Measurements from ENCODE around the gene GRID2. TPM values are rescaled to one million over a fixed set of nuclear protein-coding genes. Genes with fewer than 3 reads are reported as not detected.

The GRID2 gene
- polyA plus RNA-seq, 1 of the 3 experiments (the other 2 are of a cell fraction): not detected

- CTCF ChIA-PET: no interaction called here
- WGBS (ENCODE audit: low lambda C conversion rate): 67% methylated on average over 1 of the region's 1 CpG
- POLR2A ChIA-PET: no interaction called here
These were observed 1110.3 kb downstream of the GRID2 start for GRCh38 chr4:93414041-93414550.

More at GRCh38 chr4:93414041-93414550, 1110.3 kb downstream of the GRID2 start:
- H2AFZ ChIP-seq (ENCODE audit: low read depth): no peak overlapping the region
- no peak for DNase-seq
- H3K9me2 ChIP-seq: no peaks in the 10 kb centered on the region
- H3K4me2 ChIP-seq: no peak overlapping the region
- no peaks in the 10 kb centered on the region for H3K9me3 ChIP-seq
- TF ChIP-seq MAX (IDR thresholded peaks at IDR 0.05; ENCODE audit: low read depth): no peak
- no peak for TF ChIP-seq CHD2 (IDR thresholded peaks at IDR 0.05; ENCODE audit: low read length, partially characterized antibody)
- no peak for TF ChIP-seq CTCF (IDR thresholded peaks at IDR 0.05)
- no peak for TF ChIP-seq REST (IDR thresholded peaks at IDR 0.05; ENCODE audit: low read depth, low read length)
- TF ChIP-seq RFX5 (IDR thresholded peaks at IDR 0.05; ENCODE audit: low read length): no peak
- TF ChIP-seq SIN3A (IDR thresholded peaks at IDR 0.05; ENCODE audit: borderline replicate concordance, low read depth, low read length): no peak
- no peak for TF ChIP-seq USF1 (IDR thresholded peaks at IDR 0.05; ENCODE audit: borderline replicate concordance, low read depth)
- no peak for TF ChIP-seq SMC3 (IDR thresholded peaks at IDR 0.05; ENCODE audit: low read depth, low read length)
- no peak for TF ChIP-seq RAD21 (IDR thresholded peaks at IDR 0.05; ENCODE audit: low read length)
- no peak for TF ChIP-seq ZBTB33 (IDR thresholded peaks at IDR 0.05; ENCODE audit: borderline replicate concordance, low read depth)
- no peak for TF ChIP-seq NRF1 (IDR thresholded peaks at IDR 0.05; ENCODE audit: low read depth, low read length)
- H3K4me3 ChIP-seq (ENCODE audit: low read depth in 2 of 2, low read length in 1 of 2): no peak overlapping the region
- peaks cover 0 to 11% of the 10 kb centered on the region in 2 experiments; a peak in 1 of 4 replicates for H3K4me1 ChIP-seq (ENCODE audit: control insufficient read depth in 1 of 2, insufficient read depth in 2 of 2, low read depth in 1 of 2, low read length in 1 of 2)
- no peak overlapping the region for H3K27ac ChIP-seq (ENCODE audit: low read depth in 2 of 2, low read length in 1 of 2)
- H3K36me3 ChIP-seq (replicated peaks in 1 of 2; ENCODE audit: control insufficient read depth in 1 of 2, insufficient read depth in 2 of 2, low read length in 1 of 2): no peaks in the 10 kb centered on the region
- H4K20me1 ChIP-seq (ENCODE audit: insufficient read depth): no peaks in the 10 kb centered on the region
- no peaks in the 10 kb centered on the region for H3K79me2 ChIP-seq (ENCODE audit: insufficient read depth)
- H3F3A ChIP-seq (replicated peaks; ENCODE audit: insufficient read depth): no peaks in the 10 kb centered on the region
- no peaks in the 10 kb centered on the region for H3K27me3 ChIP-seq (ENCODE audit: insufficient read depth)
- H3K9ac ChIP-seq: no peak overlapping the region

All from SK-N-SH (cell line).